ENCODE data around the gene NOTCH1. TPM values are rescaled to one million over a fixed set of nuclear protein-coding genes. Genes with fewer than 3 reads are reported as not detected.
"Not testable (repeated sequence)": the region's sequence is repeated elsewhere in the genome, so short reads cannot be mapped to it uniquely, and the experiment has no call there.

Gene NOTCH1
- total and polyA plus RNA-seq, 5 donors, result 10.8 to 31.9 (median 27.8) TPM

DNA sequence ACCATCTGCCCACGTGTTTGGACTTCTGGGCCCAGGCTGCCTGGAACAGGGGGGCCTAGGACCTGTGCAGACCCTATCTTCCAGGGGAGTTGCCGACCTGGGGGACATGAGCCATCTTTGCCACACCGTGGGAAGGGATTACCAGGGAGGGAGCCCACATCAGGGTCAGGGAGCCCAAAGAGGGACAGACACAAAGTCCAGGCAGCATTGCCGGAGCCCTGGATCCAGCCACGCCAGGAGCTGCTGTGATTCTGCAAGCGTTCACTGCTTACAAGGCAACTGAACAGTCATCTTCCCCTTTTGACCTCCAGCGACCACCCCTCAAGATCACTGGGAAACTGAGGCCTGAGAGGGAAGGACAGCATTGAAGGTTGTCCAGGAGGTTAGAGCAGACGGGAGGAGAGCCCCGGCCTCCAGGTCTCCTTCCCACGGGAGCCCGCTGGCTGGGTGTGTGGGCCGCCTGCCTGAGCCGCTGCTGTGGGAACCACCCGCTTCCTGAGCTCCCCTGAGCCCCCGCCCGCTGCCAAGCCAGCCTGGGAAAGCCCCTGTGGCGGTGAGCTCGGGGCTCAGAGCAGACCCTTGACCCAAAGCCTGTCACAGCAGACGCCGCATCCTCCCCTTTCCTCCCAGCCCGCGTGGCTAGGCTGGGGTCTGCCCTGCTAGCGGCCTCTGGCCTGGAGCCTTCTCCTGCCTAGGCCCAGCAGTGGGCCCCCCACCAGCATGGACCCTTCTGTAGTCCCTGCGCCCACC lies 17.1 kb upstream of the NOTCH1 start:
- Histone ChIP-seq H3K4me1 (ENCODE audit: control insufficient read depth, insufficient read depth, low read length) (peaks cover 28% of the 10 kb centered on the region), H3K27ac (ENCODE audit: low read length) (no peak overlapping the region), H3K9me3 (ENCODE audit: control insufficient read depth, low read length) (no peaks in the 10 kb centered on the region), H3K4me3 (ENCODE audit: low read length) (no peak overlapping the region), H3K27me3 (ENCODE audit: control insufficient read depth, insufficient read depth) (no peaks in the 10 kb centered on the region)
- ATAC-seq (peak in 1 of 2 donors; percentile 1), DNase-seq (peak in 2 of 3 donors; percentile 57 to 77)
- intact Hi-C loops (cut with DNase I), result no loop called here
- WGBS, result 73% methylated on average over 24 of the region's 24 CpGs

DNA sequence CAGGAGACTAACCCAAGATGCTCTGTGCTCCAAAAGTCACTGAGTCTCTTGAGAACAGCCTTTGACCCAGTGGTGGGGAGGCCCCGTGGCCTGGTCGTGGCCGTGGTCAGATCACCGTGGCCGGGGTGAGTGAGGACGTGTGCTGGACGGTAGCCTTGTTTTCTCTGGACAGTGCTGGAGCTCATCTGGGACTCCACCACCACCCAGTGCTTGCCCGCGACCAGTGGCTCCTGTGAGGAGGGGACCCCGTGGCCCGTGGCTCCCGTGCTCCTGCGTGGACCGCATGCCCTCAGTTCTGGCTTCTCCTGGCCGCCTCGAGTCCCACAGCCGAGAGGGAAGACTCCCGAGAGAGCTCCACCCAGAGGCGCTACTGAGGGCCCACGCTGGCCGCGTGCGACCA lies 15.9 kb upstream of the NOTCH1 start:
- Histone ChIP-seq H3K9me3 (ENCODE audit: control insufficient read depth, low read length) (no peaks in the 10 kb centered on the region), H3K27ac (ENCODE audit: low read length) (no peak overlapping the region), H3K27me3 (ENCODE audit: control insufficient read depth, insufficient read depth) (no peaks in the 10 kb centered on the region), H3K4me1 (ENCODE audit: control insufficient read depth, insufficient read depth, low read length) (peaks cover 22% of the 10 kb centered on the region), H3K4me3 (ENCODE audit: low read length) (no peak overlapping the region)
- ATAC-seq (no peak), DNase-seq (peak in 2 of 3 donors; percentile 45 to 50)
- intact Hi-C loops (cut with DNase I), result no loop called here
- 89% methylated on average over 23 of the region's 23 CpGs for WGBS

DNA sequence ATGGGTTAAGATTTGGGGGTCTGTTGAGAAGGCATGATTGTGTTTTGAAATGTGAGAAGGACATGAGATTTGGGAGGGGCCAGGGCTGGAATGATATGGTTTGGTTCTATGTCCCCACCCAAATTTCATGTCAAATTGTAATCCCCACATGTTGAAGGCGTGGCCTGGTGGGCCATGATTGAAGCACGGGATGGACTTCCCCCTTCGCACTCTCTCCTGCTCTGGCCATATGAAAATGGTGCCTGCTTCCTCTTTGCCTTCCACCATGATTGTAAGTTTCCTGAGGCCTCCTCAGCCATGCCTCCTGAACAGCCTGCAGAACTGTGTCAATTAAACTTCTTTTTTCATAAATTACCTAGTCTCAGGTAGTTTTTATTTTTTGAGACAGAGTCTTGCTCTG lies 14.7 kb upstream of the NOTCH1 start:
- intact Hi-C loops (cut with DNase I), result no loop called here
- DNase-seq, result peak in 2 of 3 donors; percentile 36 to 41
- H3K4me1 ChIP-seq (ENCODE audit: control insufficient read depth, insufficient read depth, low read length), result peaks cover 19% of the 10 kb centered on the region
- no peak overlapping the region for H3K4me3 ChIP-seq (ENCODE audit: low read length)
- no peaks in the 10 kb centered on the region for H3K9me3 ChIP-seq (ENCODE audit: control insufficient read depth, low read length)
- no peak overlapping the region for H3K27ac ChIP-seq (ENCODE audit: low read length)
- WGBS, result 88% methylated on average over 3 of the region's 3 CpGs
- no peaks in the 10 kb centered on the region for H3K27me3 ChIP-seq (ENCODE audit: control insufficient read depth, insufficient read depth)
- ATAC-seq, result no peak

DNA sequence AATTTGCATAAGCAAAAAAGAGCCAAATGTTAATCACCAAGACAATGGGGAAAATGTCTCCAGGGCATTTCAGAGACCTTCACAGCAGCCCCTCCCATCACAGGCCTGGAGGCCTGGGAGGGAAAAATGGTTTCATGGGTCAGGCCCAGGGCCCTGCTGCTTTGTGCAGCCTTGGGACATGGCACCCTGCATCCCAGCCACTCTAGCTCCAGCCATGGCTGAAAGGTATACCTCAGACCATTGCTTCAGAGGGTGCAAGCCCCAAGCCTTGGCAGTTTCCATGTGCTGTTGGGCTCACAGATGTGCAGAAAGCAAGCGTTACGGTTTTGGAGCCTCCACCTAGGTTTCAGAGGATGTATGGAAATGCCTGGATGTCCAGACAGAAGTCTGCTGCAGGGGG lies 13.5 kb upstream of the NOTCH1 start:
- H3K27me3 ChIP-seq (ENCODE audit: control insufficient read depth, insufficient read depth); H3K4me3 ChIP-seq (ENCODE audit: low read length); H3K9me3 ChIP-seq (ENCODE audit: control insufficient read depth, low read length); intact Hi-C loops (cut with DNase I); ATAC-seq; H3K27ac ChIP-seq (ENCODE audit: low read length): not testable (repeated sequence)
- DNase-seq, result peak in 1 of 3 donors; percentile 2
- peaks cover 12% of the 10 kb centered on the region for H3K4me1 ChIP-seq (ENCODE audit: control insufficient read depth, insufficient read depth, low read length)
- 97% methylated on average over 2 of the region's 2 CpGs for WGBS

DNA sequence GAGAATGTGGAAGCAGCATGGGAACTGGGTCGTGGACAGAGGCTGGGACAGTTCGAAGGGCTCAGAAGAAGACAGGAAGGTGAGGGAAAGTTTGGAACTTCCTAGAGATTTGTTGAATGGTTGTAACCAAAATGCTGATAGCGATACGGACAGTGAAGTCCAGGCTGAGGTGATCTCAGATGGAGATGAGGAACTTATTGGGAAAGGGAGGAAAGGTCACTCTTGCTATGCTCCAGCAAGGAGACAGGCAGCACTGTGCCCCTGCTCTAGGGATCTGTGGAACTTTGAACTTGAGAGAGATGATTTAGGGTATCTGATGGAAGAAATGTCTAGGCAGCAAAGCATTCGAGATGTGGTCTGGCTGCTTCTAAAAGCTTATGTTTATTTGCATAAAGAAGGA lies 13.0 kb upstream of the NOTCH1 start:
- DNase-seq; H3K9me3 ChIP-seq (ENCODE audit: control insufficient read depth, low read length); intact Hi-C loops (cut with DNase I); H3K4me1 ChIP-seq (ENCODE audit: control insufficient read depth, insufficient read depth, low read length); ATAC-seq; H3K4me3 ChIP-seq (ENCODE audit: low read length); H3K27ac ChIP-seq (ENCODE audit: low read length); H3K27me3 ChIP-seq (ENCODE audit: control insufficient read depth, insufficient read depth): not testable (repeated sequence)
- 85% methylated on average over 5 of the region's 5 CpGs for WGBS

DNA sequence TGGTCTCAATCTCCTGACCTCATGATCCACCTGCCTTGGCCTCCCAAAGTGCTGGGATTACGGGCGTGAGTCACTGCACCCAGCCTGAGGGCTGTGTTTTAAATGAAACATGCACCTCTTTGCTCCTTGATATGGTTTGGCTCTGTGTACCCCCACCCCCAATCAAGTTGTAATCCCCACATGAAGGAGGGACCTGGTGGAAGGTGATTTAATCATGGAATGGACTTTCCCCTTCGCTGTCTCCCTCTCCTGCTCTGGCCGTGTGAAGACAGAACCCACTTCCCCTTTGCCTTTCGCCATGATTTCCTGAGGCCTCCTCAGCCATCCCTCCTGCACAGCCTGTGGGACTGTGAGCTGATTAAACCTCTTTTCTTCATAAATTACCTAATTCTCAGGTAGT lies 12.5 kb upstream of the NOTCH1 start:
- WGBS, result 65% methylated on average over 5 of the region's 5 CpGs
- intact Hi-C loops (cut with DNase I), result no loop called here
- ATAC-seq, result no peak
- no peak overlapping the region for H3K27ac ChIP-seq (ENCODE audit: low read length)
- no peaks in the 10 kb centered on the region for H3K27me3 ChIP-seq (ENCODE audit: control insufficient read depth, insufficient read depth)
- H3K9me3 ChIP-seq (ENCODE audit: control insufficient read depth, low read length), result no peaks in the 10 kb centered on the region
- peak in 2 of 3 donors; percentile 18 to 25 for DNase-seq
- H3K4me3 ChIP-seq (ENCODE audit: low read length), result no peak overlapping the region
- H3K4me1 ChIP-seq (ENCODE audit: control insufficient read depth, insufficient read depth, low read length), result peaks cover 4% of the 10 kb centered on the region

DNA sequence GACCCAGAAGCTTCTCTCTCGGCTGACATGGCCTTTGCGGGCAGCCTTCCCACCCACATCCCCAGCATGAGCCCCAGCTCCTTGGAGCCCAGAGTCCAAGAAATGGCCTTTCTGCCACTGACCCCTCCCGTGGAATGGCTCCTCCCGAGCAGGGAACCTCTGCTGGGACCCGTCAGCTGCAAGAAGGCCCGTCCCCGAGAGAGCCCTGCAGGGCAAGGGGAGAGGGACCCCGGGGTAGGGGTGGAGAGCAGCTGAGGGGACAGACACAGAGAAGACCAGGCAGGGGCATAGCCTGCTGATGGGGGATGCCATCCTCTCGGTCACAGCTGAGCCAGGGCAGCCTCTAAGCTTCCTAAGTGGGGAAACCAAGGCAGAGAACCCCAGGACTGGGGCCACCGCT lies 11.2 kb upstream of the NOTCH1 start:
- Histone ChIP-seq H3K9me3 (ENCODE audit: control insufficient read depth, low read length) (no peaks in the 10 kb centered on the region), H3K27me3 (ENCODE audit: control insufficient read depth, insufficient read depth) (no peaks in the 10 kb centered on the region), H3K4me1 (ENCODE audit: control insufficient read depth, insufficient read depth, low read length) (no peaks in the 10 kb centered on the region), H3K27ac (ENCODE audit: low read length) (no peak overlapping the region), H3K4me3 (ENCODE audit: low read length) (no peak overlapping the region)
- 82% methylated on average over 10 of the region's 10 CpGs for WGBS
- intact Hi-C loops (cut with DNase I), result no loop called here
- ATAC-seq (peak in 1 of 2 donors; percentile 2), DNase-seq (peak in 2 of 3 donors; percentile 39 to 57)

DNA sequence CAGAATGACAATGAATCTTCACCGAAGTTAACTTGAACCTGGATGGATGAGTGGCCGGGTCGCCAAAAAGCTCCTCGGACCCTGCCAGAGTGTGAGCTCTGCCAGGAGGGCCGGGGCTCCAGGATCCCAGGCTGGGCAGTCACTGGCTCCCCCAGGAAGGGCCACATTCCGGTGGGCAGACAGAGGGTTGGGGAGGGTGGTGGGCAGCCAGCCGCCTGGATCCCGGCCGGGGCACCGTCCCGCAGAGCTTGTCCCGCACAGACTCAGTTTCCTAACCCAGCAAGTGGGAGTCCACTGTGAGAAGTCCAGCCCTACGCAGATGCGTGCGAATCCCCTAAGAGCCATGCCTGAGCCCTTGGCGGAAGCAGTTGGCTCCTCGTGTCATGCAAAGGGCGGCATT lies 10.3 kb upstream of the NOTCH1 start:
- 91% methylated on average over 18 of the region's 18 CpGs for WGBS
- DNase-seq (peak in 1 of 3 donors; percentile 19), ATAC-seq (no peak)
- H3K9me3 ChIP-seq (ENCODE audit: control insufficient read depth, low read length), result no peaks in the 10 kb centered on the region
- no peaks in the 10 kb centered on the region for H3K4me1 ChIP-seq (ENCODE audit: control insufficient read depth, insufficient read depth, low read length)
- intact Hi-C loops (cut with DNase I), result no loop called here
- H3K27ac ChIP-seq (ENCODE audit: low read length), result no peak overlapping the region
- no peak overlapping the region for H3K4me3 ChIP-seq (ENCODE audit: low read length)
- no peaks in the 10 kb centered on the region for H3K27me3 ChIP-seq (ENCODE audit: control insufficient read depth, insufficient read depth)

DNA sequence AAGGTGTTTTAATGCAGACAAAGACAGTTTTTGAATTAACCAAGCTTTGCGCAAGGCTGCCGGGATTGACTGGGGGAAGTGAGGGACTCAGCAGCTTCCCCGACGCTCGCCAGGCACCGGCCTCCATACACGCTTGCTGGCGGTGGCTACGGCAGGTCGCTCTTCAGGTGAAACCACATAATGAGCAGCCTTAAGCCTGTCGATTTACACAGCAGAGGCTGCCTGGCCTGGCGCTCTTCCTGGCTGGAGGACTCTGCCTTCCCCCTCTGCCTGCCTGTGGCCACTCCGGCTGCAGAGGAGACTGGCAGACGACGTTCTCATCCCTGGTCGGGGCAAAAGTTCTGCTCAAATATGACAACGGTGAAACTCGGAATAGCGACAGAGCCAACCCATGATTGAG lies 9.0 kb upstream of the NOTCH1 start:
- no peaks in the 10 kb centered on the region for H3K4me1 ChIP-seq (ENCODE audit: control insufficient read depth, insufficient read depth, low read length)
- intact Hi-C loops (cut with DNase I), result no loop called here
- ATAC-seq (no peak), DNase-seq (no peak)
- no peaks in the 10 kb centered on the region for H3K27me3 ChIP-seq (ENCODE audit: control insufficient read depth, insufficient read depth)
- 90% methylated on average over 19 of the region's 19 CpGs for WGBS
- H3K9me3 ChIP-seq (ENCODE audit: control insufficient read depth, low read length), result no peaks in the 10 kb centered on the region
- no peak overlapping the region for H3K27ac ChIP-seq (ENCODE audit: low read length)
- no peak overlapping the region for H3K4me3 ChIP-seq (ENCODE audit: low read length)

DNA sequence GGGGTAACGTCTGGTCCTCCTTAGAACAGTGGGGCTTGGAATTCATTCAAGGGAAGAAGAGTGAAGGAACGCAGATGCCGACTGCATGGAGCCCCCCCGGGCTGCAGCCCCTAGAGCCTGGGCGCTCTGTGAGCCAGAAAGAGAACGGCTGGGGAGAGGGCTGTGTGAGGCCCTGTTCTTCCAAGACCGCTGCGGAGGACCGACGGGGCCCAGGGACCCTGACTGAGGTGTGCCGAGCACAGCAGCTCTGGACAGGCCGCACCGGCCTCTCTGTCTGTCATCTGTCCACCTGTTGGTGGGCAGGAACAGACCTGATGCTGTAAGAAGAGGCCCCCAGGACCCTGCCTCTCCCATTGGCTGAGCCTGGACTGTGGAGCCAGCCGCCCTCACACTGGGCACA lies 7.7 kb upstream of the NOTCH1 start:
- intact Hi-C loops (cut with DNase I), result no loop called here
- no peak overlapping the region for H3K27ac ChIP-seq (ENCODE audit: low read length)
- no peak overlapping the region for H3K4me3 ChIP-seq (ENCODE audit: low read length)
- no peaks in the 10 kb centered on the region for H3K9me3 ChIP-seq (ENCODE audit: control insufficient read depth, low read length)
- H3K27me3 ChIP-seq (ENCODE audit: control insufficient read depth, insufficient read depth), result no peaks in the 10 kb centered on the region
- ATAC-seq (no peak), DNase-seq (no peak)
- H3K4me1 ChIP-seq (ENCODE audit: control insufficient read depth, insufficient read depth, low read length), result no peaks in the 10 kb centered on the region
- WGBS, result 89% methylated on average over 14 of the region's 14 CpGs

DNA sequence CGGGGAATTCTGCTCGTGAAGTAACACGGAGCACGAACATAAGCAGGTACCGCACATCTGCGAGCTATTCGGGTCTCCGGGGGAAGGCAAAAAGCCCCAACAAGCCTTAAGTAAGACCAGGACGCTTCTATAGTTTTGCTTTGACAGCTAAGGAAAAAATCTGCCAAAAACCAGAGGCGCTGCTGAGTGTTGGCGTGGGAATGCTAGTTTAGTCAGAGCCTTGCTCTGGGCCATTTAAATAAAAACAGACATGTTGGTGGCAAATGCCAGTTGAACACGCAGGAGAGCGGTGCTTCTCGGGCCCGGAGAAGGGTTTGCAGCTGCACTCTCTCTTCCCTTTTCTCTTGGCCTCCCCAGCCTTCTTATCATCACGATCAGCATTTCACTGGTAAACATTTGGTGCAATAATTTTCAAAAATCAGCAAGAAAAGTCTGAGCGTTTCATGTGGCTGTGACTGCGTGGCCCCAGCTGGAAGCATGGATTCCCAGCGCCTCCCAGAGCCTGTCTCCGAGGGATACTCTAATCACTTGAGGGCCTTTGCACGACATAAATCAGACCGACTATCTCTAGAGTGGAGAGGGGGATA lies 6.4 kb upstream of the NOTCH1 start:
- intact Hi-C loops (cut with DNase I), result no loop called here
- Histone ChIP-seq H3K27ac (ENCODE audit: low read length) (no peak overlapping the region), H3K9me3 (ENCODE audit: control insufficient read depth, low read length) (no peaks in the 10 kb centered on the region), H3K4me3 (ENCODE audit: low read length) (no peak overlapping the region), H3K4me1 (ENCODE audit: control insufficient read depth, insufficient read depth, low read length) (no peaks in the 10 kb centered on the region), H3K27me3 (ENCODE audit: control insufficient read depth, insufficient read depth) (no peaks in the 10 kb centered on the region)
- no peak for ATAC-seq
- no peak for DNase-seq
- 49% methylated on average over 22 of the region's 22 CpGs for WGBS

Measured in right cardiac atrium (tissue), 5 donors.